Measurements from ENCODE around the gene HDAC2. TPM values are rescaled to one million over a fixed set of nuclear protein-coding genes. Genes with fewer than 3 reads are reported as not detected.
"Not testable (repeated sequence)": the region's sequence is repeated elsewhere in the genome, so short reads cannot be mapped to it uniquely, and the experiment has no call there.

The HDAC2 gene
- total RNA-seq, 5 donors from 2014 or later (not counting 1 experiment from before 2014, with no cell fraction given), result 44.7 to 54.6 (median 50.1) TPM

- Mint-ChIP-seq H3K4me1 (peaks cover 10 to 12% (median 12%) of the 10 kb centered on the region in 3 donors), H3K9me3 (no peaks in the 10 kb centered on the region), H3K4me3 (no peak overlapping the region), H3K27me3 (peaks cover 1 to 4% of the 10 kb centered on the region in 2 donors), H3K36me3 (no peaks in the 10 kb centered on the region), H3K27ac (no peak overlapping the region)
- H3K4me3 ChIP-seq (ENCODE audit: control insufficient read depth in 1 of 2, extremely low read depth in 1 of 2, low read length in 1 of 2), result no peak overlapping the region
- ChIA-PET POLR2A (interaction anchor here in 1 of 2 donors (0.6 kb wide), 1 partner anchor 401 kb away, joined by 3 read pairs; no protein-coding TSS in a partner anchor), CTCF (interaction anchor here (0.6 to 2.7 kb wide), 4 partner anchors 12 to 1741 kb away, joined by 3 to 9 read pairs (median 4); no protein-coding TSS in a partner anchor)
- no CpG with 5 or more reads among the region's 4 CpGs for WGBS (ENCODE audit: insufficient coverage)
- no peak overlapping the region for H3K27ac ChIP-seq (ENCODE audit: low read length)
- H3K4me1 ChIP-seq (ENCODE audit: control insufficient read depth in 1 of 2, extremely low read depth in 1 of 2, insufficient read depth in 2 of 2, low read length in 2 of 2), result peaks cover 4% of the 10 kb centered on the region in 2 experiments
- DNase-seq (no peak), ATAC-seq (replicated peaks in 1 of 4) (no peak)
- H3K36me3 ChIP-seq (ENCODE audit: control insufficient read depth in 2 of 2, extremely low read depth in 1 of 2, insufficient read depth in 1 of 2, low read length in 1 of 2), result no peaks in the 10 kb centered on the region
- no peaks in the 10 kb centered on the region for H3K27me3 ChIP-seq (replicated peaks in 1 of 2; ENCODE audit: control insufficient read depth in 2 of 2, extremely low read depth in 1 of 2, insufficient read depth in 2 of 2, low read length in 1 of 2)
- no peaks in the 10 kb centered on the region for H3K9me3 ChIP-seq
These were observed 49.5 kb downstream of the HDAC2 start for GRCh38 chr6:113921299-113921904.

DNA sequence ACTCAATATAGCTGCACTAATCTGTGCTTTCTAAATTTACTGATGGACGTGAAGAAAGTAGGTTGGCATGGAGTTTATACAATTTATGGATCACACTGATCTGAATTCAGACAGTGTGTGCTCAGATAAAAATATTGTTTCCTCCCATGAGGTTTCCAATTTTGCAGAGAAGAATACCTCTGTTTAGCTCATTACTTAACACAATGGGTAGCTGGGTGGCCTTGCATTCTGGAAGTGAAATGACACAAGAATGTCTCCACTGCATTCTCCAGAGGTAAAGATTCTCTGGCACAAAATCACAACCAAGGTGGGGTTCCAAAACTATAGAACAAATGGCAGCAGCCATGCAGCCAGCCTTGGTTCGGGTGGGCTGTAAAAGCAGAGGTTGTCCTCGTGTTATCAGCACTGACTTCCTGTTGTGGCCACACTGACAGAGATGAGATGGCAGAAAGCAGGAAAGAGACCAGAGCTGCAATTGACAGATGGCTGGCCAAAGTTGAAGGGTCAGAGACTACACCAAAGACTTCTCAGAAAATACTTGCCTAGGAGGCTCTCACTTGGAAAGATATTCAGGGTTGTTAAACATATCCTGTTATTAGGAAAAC lies 50.2 kb downstream of the HDAC2 start:
- ATAC-seq (replicated peaks in 1 of 4) (peak in 1 of 4 experiments; percentile 46), DNase-seq (peak in 1 of 35 experiments; percentile 11)
- Histone ChIP-seq H3K4me3 (ENCODE audit: control insufficient read depth in 1 of 2, extremely low read depth in 1 of 2, low read length in 1 of 2) (no peak overlapping the region), H3K9me3 (no peaks in the 10 kb centered on the region), H3K27me3 (replicated peaks in 1 of 2; ENCODE audit: control insufficient read depth in 2 of 2, extremely low read depth in 1 of 2, insufficient read depth in 2 of 2, low read length in 1 of 2) (no peaks in the 10 kb centered on the region), H3K36me3 (ENCODE audit: control insufficient read depth in 2 of 2, extremely low read depth in 1 of 2, insufficient read depth in 1 of 2, low read length in 1 of 2) (no peaks in the 10 kb centered on the region), H3K4me1 (ENCODE audit: control insufficient read depth in 1 of 2, extremely low read depth in 1 of 2, insufficient read depth in 2 of 2, low read length in 2 of 2) (peaks cover 4% of the 10 kb centered on the region in 2 experiments), H3K27ac (ENCODE audit: low read length) (no peak overlapping the region)
- H3K27me3 Mint-ChIP-seq, result peaks cover 1 to 2% of the 10 kb centered on the region in 2 donors
- no peak overlapping the region for H3K4me3 Mint-ChIP-seq
- no peaks in the 10 kb centered on the region for H3K36me3 Mint-ChIP-seq
- WGBS (ENCODE audit: insufficient coverage), result 0% methylated on average over 2 of the region's 3 CpGs
- CTCF ChIA-PET, result interaction anchor here (0.6 to 2.7 kb wide), 3 partner anchors 12 to 24 kb away, joined by 6 to 9 read pairs (median 9); no protein-coding TSS in a partner anchor
- H3K27ac Mint-ChIP-seq, result peak overlapping the region in 1 of 2 donors; percentile 36
- no peaks in the 10 kb centered on the region for H3K9me3 Mint-ChIP-seq
- POLR2A ChIA-PET, result interaction anchor here in 1 of 2 donors (0.6 kb wide), 1 partner anchor 401 kb away, joined by 3 read pairs; no protein-coding TSS in a partner anchor
- H3K4me1 Mint-ChIP-seq, result peaks cover 10 to 12% (median 12%) of the 10 kb centered on the region in 3 donors

DNA sequence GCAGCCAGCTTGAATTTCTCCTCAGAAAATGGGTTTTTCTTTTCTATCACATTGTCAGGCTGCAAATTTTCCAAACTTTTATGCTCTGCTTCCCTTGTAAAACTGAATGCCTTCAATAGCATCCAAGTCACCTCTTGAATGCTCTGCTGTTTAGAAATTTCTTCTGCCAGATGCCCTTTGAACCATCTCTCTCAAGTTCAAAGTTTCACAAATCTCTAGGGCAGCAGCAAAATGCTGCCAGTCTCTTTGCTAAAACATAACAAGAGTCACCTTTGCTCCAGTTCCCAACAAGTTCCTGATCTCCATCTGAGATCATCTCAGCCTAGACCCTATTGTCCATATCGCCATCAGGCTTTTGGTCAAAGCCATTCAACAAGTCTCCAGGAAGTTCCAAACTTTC lies 60.7 kb downstream of the HDAC2 start:
- H3K27me3 Mint-ChIP-seq; POLR2A ChIA-PET; H3K4me3 Mint-ChIP-seq; H3K4me1 Mint-ChIP-seq; H3K4me1 ChIP-seq (ENCODE audit: control insufficient read depth in 1 of 2, extremely low read depth in 1 of 2, insufficient read depth in 2 of 2, low read length in 2 of 2); H3K36me3 Mint-ChIP-seq; DNase-seq; H3K27me3 ChIP-seq (replicated peaks in 1 of 2; ENCODE audit: control insufficient read depth in 2 of 2, extremely low read depth in 1 of 2, insufficient read depth in 2 of 2, low read length in 1 of 2); H3K9me3 Mint-ChIP-seq; H3K9me3 ChIP-seq; H3K36me3 ChIP-seq (ENCODE audit: control insufficient read depth in 2 of 2, extremely low read depth in 1 of 2, insufficient read depth in 1 of 2, low read length in 1 of 2); H3K4me3 ChIP-seq (ENCODE audit: control insufficient read depth in 1 of 2, extremely low read depth in 1 of 2, low read length in 1 of 2); H3K27ac Mint-ChIP-seq; ATAC-seq (replicated peaks in 1 of 4); H3K27ac ChIP-seq (ENCODE audit: low read length): not testable (repeated sequence)
- 67% methylated on average over 1 of the region's 1 CpG for whole genome bisulfite sequencing (ENCODE audit: insufficient coverage)
- CTCF ChIA-PET, result interaction anchor here (1.2 to 2.8 kb wide), 3 partner anchors 10 to 1730 kb away, joined by 3 to 13 read pairs (median 9); no protein-coding TSS in a partner anchor

DNA sequence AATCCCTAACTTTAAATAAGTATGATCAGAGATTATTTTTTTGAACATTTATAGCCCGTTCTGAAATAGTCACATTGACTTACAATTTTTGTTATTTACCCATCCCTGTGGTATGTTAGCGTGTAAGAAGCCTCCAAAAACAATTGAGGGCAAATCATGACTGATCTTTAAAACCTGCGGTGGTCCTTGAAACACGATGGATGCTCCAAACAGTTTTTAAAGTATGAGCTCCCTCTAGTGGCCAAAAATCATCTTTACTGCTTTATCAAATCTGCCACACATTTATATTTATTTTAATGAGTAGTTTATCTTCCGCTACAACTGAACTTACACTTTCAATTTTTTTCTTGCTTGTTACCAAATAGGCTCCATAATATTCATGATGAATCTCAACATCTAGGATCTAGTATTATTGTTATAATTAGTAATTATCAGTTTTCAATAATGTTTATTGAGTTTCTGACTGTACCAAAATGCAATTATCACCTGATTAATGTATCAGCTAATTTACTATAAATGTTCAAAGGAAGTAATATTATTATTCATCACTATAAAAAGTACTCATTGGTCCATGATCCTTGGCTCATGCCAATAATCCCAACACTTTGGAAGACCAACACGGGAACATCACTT lies 61.6 kb downstream of the HDAC2 start:
- no peaks in the 10 kb centered on the region for H3K36me3 ChIP-seq (ENCODE audit: control insufficient read depth in 2 of 2, extremely low read depth in 1 of 2, insufficient read depth in 1 of 2, low read length in 1 of 2)
- Mint-ChIP-seq H3K36me3 (no peaks in the 10 kb centered on the region), H3K4me1 (peaks cover 0 to 5% (median 2%) of the 10 kb centered on the region in 3 donors), H3K9me3 (no peaks in the 10 kb centered on the region), H3K27me3 (peaks cover 3 to 5% of the 10 kb centered on the region in 2 donors), H3K4me3 (no peak overlapping the region), H3K27ac (no peak overlapping the region)
- ATAC-seq (replicated peaks in 1 of 4), result peak in 1 of 4 experiments; percentile 40
- H3K4me3 ChIP-seq (ENCODE audit: control insufficient read depth in 1 of 2, extremely low read depth in 1 of 2, low read length in 1 of 2), result no peak overlapping the region
- DNase-seq, result peak in 3 of 35 experiments; percentile 6 to 66 (median 8)
- no CpG with 5 or more reads among the region's 6 CpGs for WGBS (ENCODE audit: insufficient coverage)
- ChIA-PET CTCF (interaction anchor here (0.5 to 2.8 kb wide), 16 partner anchors 11 to 1741 kb away, joined by 3 to 13 read pairs (median 4); no protein-coding TSS in a partner anchor), POLR2A (no interaction called here)
- no peaks in the 10 kb centered on the region for H3K9me3 ChIP-seq
- no peak overlapping the region for H3K27ac ChIP-seq (ENCODE audit: low read length)
- no peaks in the 10 kb centered on the region for H3K27me3 ChIP-seq (replicated peaks in 1 of 2; ENCODE audit: control insufficient read depth in 2 of 2, extremely low read depth in 1 of 2, insufficient read depth in 2 of 2, low read length in 1 of 2)
- no peaks in the 10 kb centered on the region for H3K4me1 ChIP-seq (ENCODE audit: control insufficient read depth in 1 of 2, extremely low read depth in 1 of 2, insufficient read depth in 2 of 2, low read length in 2 of 2)

- Histone ChIP-seq H3K27me3 (replicated peaks in 1 of 2; ENCODE audit: control insufficient read depth in 2 of 2, extremely low read depth in 1 of 2, insufficient read depth in 2 of 2, low read length in 1 of 2) (no peaks in the 10 kb centered on the region), H3K9me3 (no peaks in the 10 kb centered on the region), H3K36me3 (ENCODE audit: control insufficient read depth in 2 of 2, extremely low read depth in 1 of 2, insufficient read depth in 1 of 2, low read length in 1 of 2) (no peaks in the 10 kb centered on the region), H3K27ac (ENCODE audit: low read length) (no peak overlapping the region), H3K4me3 (ENCODE audit: control insufficient read depth in 1 of 2, extremely low read depth in 1 of 2, low read length in 1 of 2) (no peak overlapping the region), H3K4me1 (ENCODE audit: control insufficient read depth in 1 of 2, extremely low read depth in 1 of 2, insufficient read depth in 2 of 2, low read length in 2 of 2) (no peaks in the 10 kb centered on the region)
- ChIA-PET CTCF (interaction anchor here (0.5 to 2.8 kb wide), 13 partner anchors 11 to 1740 kb away, joined by 3 to 13 read pairs (median 4); no protein-coding TSS in a partner anchor), POLR2A (interaction anchor here in 1 of 2 donors (0.7 kb wide), 1 partner anchor 27 kb away, joined by 6 read pairs; no protein-coding TSS in a partner anchor)
- Mint-ChIP-seq H3K4me1 (peaks cover 0 to 5% (median 2%) of the 10 kb centered on the region in 3 donors), H3K27me3 (peaks cover 3 to 5% of the 10 kb centered on the region in 2 donors), H3K27ac (no peak overlapping the region), H3K9me3 (no peaks in the 10 kb centered on the region), H3K36me3 (no peaks in the 10 kb centered on the region), H3K4me3 (no peak overlapping the region)
- ATAC-seq (replicated peaks in 1 of 4) (no peak), DNase-seq (no peak)
- WGBS (ENCODE audit: insufficient coverage), result 72% methylated on average over 2 of the region's 3 CpGs
These were observed 62.1 kb downstream of the HDAC2 start for GRCh38 chr6:113908801-113909200.
